Body of pancreas (tissue), 4 donors: Measurements from ENCODE around the gene FRMD5.

Experiments used
- CTCF ChIP-seq, 7 experiments: fragments of 450-650 bp in 4 of 7; fragments of 200-600 bp in 3 of 7; sonication (generic) in 3 of 7; IDR thresholded peaks; one replicate each; pipeline ENCODE4 v1.5.1; 2016 to 2019; ENCODE audit warnings: antibody characterized with exemption in 7 of 7
- POLR2A ChIP-seq, 3 donors: fragments of 450-650 bp; IDR thresholded peaks; one replicate each; pipeline ENCODE4 v1.6.1; 2016; ENCODE audit warnings: antibody characterized with exemption in 3 of 3, mild to moderate bottlenecking in 2 of 3

DNA sequence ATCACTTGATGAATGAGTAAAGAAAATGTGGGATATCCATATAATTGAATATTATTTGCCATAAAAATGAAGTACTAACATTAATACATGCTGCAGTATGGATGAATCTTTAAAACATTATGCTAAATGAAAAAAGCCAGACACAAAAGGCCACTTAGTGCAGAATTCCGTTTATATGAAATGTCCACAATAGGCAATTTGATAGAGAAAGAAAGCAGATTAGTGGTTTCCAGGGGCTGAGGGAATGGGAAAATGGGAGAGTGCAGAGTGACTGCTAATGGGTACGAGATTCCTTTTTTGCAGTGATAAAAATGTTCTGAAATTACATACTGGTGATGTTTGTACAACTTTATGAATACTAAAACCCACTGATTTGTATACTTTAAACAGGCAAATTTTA is 126.7 kb downstream of the FRMD5 start:
- TF ChIP-seq CTCF (IDR thresholded peaks at IDR 0.05) (no peak), POLR2A (IDR thresholded peaks at IDR 0.05) (no peak)
